Nephron (organoid): ENCODE data around the gene SPC24.

Experiments
- H3K27ac Mint-ChIP-seq, 3 experiments: 2 replicates each; pipeline ENCODE4 v1.8.0; 2020; ENCODE audit warnings: mixed read lengths in 3 of 3, mild to moderate bottlenecking in 2 of 3, moderate library complexity in 1 of 3
- H3K27me3 Mint-ChIP-seq: 2 replicates; pipeline ENCODE4 v1.8.0; 2021; ENCODE audit warnings: low read depth, mild to moderate bottlenecking, moderate library complexity, mixed read lengths
- H3K36me3 Mint-ChIP-seq: 2 replicates; pipeline ENCODE4 v1.8.0; 2020; ENCODE audit warnings: low read depth, mixed read lengths
- H3K4me1 Mint-ChIP-seq: 2 replicates; pipeline ENCODE4 v1.8.0; 2020; ENCODE audit warnings: mixed read lengths
- H3K4me3 Mint-ChIP-seq, 3 experiments: 2 replicates each; pipeline ENCODE4 v1.8.0; 2020; ENCODE audit warnings: mild to moderate bottlenecking in 3 of 3, mixed read lengths in 3 of 3, moderate library complexity in 2 of 3
- H3K9me3 Mint-ChIP-seq: 2 replicates; pipeline ENCODE4 v1.8.0; 2020; ENCODE audit warnings: mixed read lengths
- TF ChIP-seq, protein P1 (sequence below), 3 experiments: fragments of 200-600 bp; sonication (generic); IDR thresholded peaks; one replicate each; pipeline ENCODE4 v1.5.0; 2021; ENCODE audit warnings: antibody characterized with exemption in 3 of 3; ENCODE audit not compliant: unreplicated experiment in 3 of 3

The SPC24 gene

DNA sequence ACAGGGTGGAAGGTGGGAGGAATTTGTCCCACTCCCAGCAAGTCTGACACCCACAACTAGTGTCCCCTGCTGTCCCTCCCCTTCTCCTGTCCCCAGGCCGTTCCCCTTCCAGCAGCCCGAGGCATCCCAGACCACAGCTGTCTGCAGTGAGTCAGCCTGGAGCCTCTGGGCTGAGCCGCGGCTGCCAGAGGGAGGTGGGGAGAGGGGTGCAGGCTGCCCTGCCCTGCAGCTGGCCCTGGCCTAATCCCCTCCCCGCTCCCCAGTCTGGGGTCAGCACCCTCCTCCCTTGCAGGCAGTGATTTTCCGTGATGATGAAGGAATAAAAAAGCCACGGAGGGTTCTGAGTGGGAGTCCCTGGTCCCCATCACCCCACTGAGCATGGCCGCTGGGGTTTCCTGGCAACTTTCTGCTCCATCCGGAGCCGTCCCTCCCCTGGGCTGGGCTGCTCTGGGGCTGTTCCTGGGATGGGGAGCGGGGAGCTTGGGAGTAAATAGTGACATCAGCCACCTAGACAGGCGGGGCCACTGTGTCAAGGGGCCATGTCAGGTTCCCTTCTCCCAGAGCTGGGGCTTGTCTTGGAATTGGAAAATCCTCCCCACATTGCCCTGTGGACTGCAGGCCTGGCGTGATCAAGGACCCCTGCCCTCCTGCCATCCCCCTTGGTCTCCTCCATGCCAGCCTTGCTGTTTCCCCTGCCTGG, 16.8 kb downstream of the SPC24 start:
- H3K4me1 Mint-ChIP-seq, result peaks cover 38% of the 10 kb centered on the region
- TF ChIP-seq, protein P1, sequence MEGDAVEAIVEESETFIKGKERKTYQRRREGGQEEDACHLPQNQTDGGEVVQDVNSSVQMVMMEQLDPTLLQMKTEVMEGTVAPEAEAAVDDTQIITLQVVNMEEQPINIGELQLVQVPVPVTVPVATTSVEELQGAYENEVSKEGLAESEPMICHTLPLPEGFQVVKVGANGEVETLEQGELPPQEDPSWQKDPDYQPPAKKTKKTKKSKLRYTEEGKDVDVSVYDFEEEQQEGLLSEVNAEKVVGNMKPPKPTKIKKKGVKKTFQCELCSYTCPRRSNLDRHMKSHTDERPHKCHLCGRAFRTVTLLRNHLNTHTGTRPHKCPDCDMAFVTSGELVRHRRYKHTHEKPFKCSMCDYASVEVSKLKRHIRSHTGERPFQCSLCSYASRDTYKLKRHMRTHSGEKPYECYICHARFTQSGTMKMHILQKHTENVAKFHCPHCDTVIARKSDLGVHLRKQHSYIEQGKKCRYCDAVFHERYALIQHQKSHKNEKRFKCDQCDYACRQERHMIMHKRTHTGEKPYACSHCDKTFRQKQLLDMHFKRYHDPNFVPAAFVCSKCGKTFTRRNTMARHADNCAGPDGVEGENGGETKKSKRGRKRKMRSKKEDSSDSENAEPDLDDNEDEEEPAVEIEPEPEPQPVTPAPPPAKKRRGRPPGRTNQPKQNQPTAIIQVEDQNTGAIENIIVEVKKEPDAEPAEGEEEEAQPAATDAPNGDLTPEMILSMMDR (IDR thresholded peaks at IDR 0.05; ENCODE audit: unreplicated experiment in 3 of 3), result no peak
- H3K27ac Mint-ChIP-seq, result peak overlapping the region; percentile 95 to 99 (median 99)
- H3K36me3 Mint-ChIP-seq, result peaks cover 4% of the 10 kb centered on the region
- H3K4me3 Mint-ChIP-seq, result peak overlapping the region; percentile 37 to 53 (median 45)
- peaks cover 3% of the 10 kb centered on the region for H3K27me3 Mint-ChIP-seq
- H3K9me3 Mint-ChIP-seq, result no peaks in the 10 kb centered on the region

DNA sequence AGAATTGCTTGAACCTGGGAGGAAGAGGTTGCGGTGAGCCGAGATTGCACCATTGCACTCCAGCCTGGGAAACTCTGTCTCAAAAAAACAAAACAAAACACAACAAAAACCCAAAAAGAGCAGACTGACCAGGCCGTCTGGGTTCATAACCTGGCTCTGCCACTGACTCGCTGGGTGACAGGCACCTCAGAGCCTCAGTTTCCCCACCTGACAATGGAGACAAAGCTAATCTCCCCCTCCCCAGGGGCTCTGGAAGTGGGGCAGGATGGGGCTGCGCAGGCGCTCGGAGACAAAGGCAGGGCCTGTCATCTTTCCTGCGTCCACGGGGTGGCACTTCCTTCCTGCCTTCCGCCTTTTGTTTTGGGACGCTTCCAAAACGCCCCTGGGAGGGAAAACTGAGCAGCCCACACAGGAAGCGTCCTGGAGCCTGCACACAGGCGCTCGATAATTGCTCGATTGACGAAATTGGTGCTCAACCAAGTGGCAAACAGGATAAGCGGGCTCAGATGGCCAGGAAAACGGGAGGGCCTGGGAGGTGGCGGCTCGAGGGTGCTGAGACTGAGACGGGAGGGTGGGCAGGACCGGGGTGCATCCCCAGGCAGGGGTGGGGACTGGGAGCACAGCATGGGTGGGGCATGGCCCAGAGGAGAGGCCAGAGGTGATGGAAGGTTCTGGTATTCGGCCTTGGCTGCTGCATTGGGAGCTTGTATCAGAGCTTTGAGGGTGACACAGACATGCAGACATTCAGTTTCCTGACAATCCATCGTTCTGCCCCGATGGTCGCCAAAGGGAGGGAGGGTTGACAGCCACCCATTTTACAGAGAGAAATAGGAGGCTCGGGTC, 17.8 kb downstream of the SPC24 start:
- Mint-ChIP-seq H3K27me3 (peaks cover 3% of the 10 kb centered on the region), H3K36me3 (peaks cover 13% of the 10 kb centered on the region), H3K4me1 (peaks cover 31% of the 10 kb centered on the region), H3K4me3 (peak overlapping the region; percentile 81 to 84 (median 84)), H3K27ac (peak overlapping the region; percentile 95 to 99 (median 99)), H3K9me3 (no peaks in the 10 kb centered on the region)
- TF ChIP-seq, protein P1 (IDR thresholded peaks at IDR 0.05; ENCODE audit: unreplicated experiment in 3 of 3), result peak; percentile 78 to 87 (median 84)

DNA sequence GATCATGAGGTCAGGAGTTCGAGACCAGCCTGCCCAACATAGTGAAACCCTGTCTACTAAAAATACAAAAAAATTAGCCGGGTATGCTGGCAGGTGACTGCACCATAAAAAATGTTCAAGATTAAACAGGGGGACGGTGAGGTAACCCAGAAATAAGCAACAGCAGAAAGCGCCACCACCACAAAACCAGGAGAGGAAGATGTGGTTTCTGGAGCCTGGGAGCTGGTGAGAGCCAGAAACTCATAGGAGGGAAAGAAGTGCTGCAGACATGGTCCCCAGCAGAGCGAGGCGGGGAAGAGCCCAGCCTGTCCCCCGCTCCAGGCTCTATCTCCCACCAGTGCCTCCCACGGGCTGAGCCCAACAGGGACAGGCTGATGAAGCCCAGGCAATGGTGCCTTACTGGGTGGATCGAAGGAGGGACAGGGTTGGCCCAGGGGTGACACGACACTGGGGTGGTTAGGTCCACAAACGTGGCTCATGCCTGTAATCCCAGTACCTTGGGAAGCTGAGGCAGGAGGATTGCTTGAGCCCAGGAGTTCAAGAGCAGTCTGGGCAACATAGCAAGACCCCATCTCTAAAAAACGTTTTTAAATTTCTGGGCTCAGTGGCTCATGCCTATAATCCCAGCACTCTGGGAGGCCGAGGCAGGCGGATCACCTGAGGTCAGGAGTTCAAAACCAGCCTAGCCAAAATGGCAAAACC, 19.0 kb downstream of the SPC24 start:
- H3K4me3 Mint-ChIP-seq, result peak overlapping the region in 2 of 3 experiments; percentile 49 to 62
- H3K36me3 Mint-ChIP-seq, result peaks cover 22% of the 10 kb centered on the region
- peak overlapping the region; percentile 63 to 99 (median 99) for H3K27ac Mint-ChIP-seq
- TF ChIP-seq, protein P1 (IDR thresholded peaks at IDR 0.05; ENCODE audit: unreplicated experiment in 3 of 3), result no peak
- H3K4me1 Mint-ChIP-seq, result peaks cover 25% of the 10 kb centered on the region
- H3K27me3 Mint-ChIP-seq, result peaks cover 3% of the 10 kb centered on the region
- H3K9me3 Mint-ChIP-seq, result no peaks in the 10 kb centered on the region

DNA sequence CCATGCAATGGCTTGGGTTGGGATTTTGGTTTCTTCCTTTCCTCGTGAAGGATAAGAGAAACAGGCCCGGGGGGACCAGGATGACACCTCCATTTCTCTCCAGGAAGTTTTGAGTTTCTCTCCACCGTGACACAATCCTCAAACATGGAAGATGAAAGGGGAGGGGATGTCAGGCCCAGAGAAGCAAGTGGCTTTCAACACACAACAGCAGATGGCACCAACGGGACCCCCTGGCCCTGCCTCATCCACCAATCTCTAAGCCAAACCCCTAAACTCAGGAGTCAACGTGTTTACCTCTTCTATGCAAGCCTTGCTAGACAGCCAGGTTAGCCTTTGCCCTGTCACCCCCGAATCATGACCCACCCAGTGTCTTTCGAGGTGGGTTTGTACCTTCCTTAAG, 24.1 kb downstream of the SPC24 start:
- Mint-ChIP-seq H3K27ac (peak overlapping the region in 2 of 3 experiments; percentile 81 to 82), H3K9me3 (no peaks in the 10 kb centered on the region), H3K4me1 (peaks cover 6% of the 10 kb centered on the region), H3K27me3 (no peaks in the 10 kb centered on the region), H3K4me3 (no peak overlapping the region), H3K36me3 (peaks cover 52% of the 10 kb centered on the region)
- TF ChIP-seq, protein P1 (IDR thresholded peaks at IDR 0.05; ENCODE audit: unreplicated experiment in 3 of 3), result no peak

DNA sequence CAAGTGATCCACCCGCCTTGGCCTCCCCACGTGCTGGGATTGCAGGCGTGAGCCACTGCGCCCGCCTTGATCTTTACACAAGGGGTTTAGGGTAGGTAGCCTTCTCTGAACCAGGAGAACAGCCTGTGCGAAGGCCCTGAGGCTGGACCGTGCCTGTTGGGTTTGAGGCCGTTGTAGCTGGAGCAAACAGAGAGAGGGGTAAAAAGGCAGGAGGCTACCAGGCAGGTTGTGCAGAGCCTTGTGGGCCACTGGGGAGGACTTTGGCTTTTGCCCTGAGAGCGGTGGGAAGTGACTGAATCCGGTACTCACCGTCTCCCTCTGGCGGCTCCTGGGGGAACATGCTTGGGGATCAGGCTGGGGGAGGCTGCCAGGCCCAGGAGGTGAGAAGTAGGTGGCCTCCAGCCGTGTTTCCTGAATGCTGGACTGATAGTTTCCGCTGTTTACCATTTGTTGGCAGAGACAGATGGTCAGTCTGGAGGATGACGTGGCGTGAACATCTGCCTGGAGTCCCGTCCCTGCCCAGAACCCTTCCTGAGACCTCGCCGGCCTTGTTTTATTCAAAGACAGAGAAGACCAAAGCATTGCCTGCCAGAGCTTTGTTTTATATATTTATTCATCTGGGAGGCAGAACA, 24.6 kb downstream of the SPC24 start:
- Mint-ChIP-seq H3K27me3 (no peaks in the 10 kb centered on the region), H3K9me3 (no peaks in the 10 kb centered on the region), H3K4me3 (no peak overlapping the region), H3K27ac (peak overlapping the region; percentile 54 to 82 (median 81)), H3K36me3 (peaks cover 57% of the 10 kb centered on the region), H3K4me1 (peaks cover under 1% of the 10 kb centered on the region)
- TF ChIP-seq, protein P1 (IDR thresholded peaks at IDR 0.05; ENCODE audit: unreplicated experiment in 3 of 3), result peak; percentile 75 to 78 (median 77)
